ENCODE measurements around the gene TSPYL2. TPM values are rescaled to one million over a fixed set of nuclear protein-coding genes. Genes with fewer than 3 reads are reported as not detected.

Gene TSPYL2
- polyA plus RNA-seq, 12 donors, result 11.7 to 50.9 (median 14.6) TPM; not detected in 1

GRCh38 chrX:53115550-53115874 is 33.3 kb downstream of the TSPYL2 start:
- no peak for DNase-seq

- DNase-seq, result peak; percentile 57
These were observed 33.9 kb downstream of the TSPYL2 start for GRCh38 chrX:53116101-53116500.

GRCh38 chrX:53122013-53122412 is 39.8 kb downstream of the TSPYL2 start:
- DNase-seq, result no peak

- no peak for DNase-seq
These were observed 43.3 kb downstream of the TSPYL2 start for GRCh38 chrX:53125506-53125905.

GRCh38 chrX:53126377-53126776 is 44.2 kb downstream of the TSPYL2 start:
- DNase-seq, result no peak

- DNase-seq, result no peak
These were observed 46.1 kb downstream of the TSPYL2 start for GRCh38 chrX:53128097-53128749.

- DNase-seq, result no peak
These were observed 51.2 kb downstream of the TSPYL2 start for GRCh38 chrX:53133400-53133799.

GRCh38 chrX:53135581-53135980 is 53.4 kb downstream of the TSPYL2 start:
- DNase-seq, result no peak

Other genes starting within 250 kb of the TSPYL2 start
- under 1 TPM in 2 of 12 donors, not detected in 10; 0.66 to 0.74 TPM for gene XAGE3, start 214.3 kb upstream of the TSPYL2 start, polyA plus RNA-seq (ENCODE audit: insufficient read length in 12 of 12)
- 10 to 100 TPM in 10 of 12 donors, not detected in 2; 11.0 to 19.6 (median 15.3) TPM for gene FAM156B, start 185.0 kb upstream of the TSPYL2 start, polyA plus RNA-seq (ENCODE audit: insufficient read length in 12 of 12)
- 10 to 100 TPM in 11 of 12 donors, not detected in 1; 21.3 to 59.6 (median 26.4) TPM for gene FAM156A, start 123.8 kb upstream of the TSPYL2 start, polyA plus RNA-seq (ENCODE audit: insufficient read length in 12 of 12)
- gene GPR173, start 33.6 kb upstream of the TSPYL2 start, polyA plus RNA-seq (ENCODE audit: insufficient read length in 12 of 12), result 10 to 100 TPM in 4 of 12 donors, 1 to 10 TPM in 7, not detected in 1; 5.9 to 13.3 (median 7.6) TPM
- gene KANTR, start 11.8 kb downstream of the TSPYL2 start, polyA plus RNA-seq (ENCODE audit: insufficient read length in 12 of 12), result 10 to 100 TPM in 5 of 12 donors, 1 to 10 TPM in 6, not detected in 1; 5.6 to 17.7 (median 9.8) TPM
- 10 to 100 TPM in 11 of 12 donors, not detected in 1; 32.1 to 63.2 (median 41.4) TPM for gene KDM5C, start 142.8 kb downstream of the TSPYL2 start, polyA plus RNA-seq (ENCODE audit: insufficient read length in 12 of 12)
- gene IQSEC2, start 199.2 kb downstream of the TSPYL2 start, polyA plus RNA-seq (ENCODE audit: insufficient read length in 12 of 12), result 10 to 100 TPM in 11 of 12 donors, not detected in 1; 10.9 to 24.1 (median 18.2) TPM

All from muscle of arm (tissue), 12 donors.